NK-92 (cell line): ENCODE measurements around the gene KCND3.

ENCODE experiments used
- DNase-seq: peaks from one replicate; lab custom pipeline; 2025; ENCODE audit not compliant: unreplicated experiment; lab: John Stamatoyannopoulos, UW

KCND3 gene

DNA sequence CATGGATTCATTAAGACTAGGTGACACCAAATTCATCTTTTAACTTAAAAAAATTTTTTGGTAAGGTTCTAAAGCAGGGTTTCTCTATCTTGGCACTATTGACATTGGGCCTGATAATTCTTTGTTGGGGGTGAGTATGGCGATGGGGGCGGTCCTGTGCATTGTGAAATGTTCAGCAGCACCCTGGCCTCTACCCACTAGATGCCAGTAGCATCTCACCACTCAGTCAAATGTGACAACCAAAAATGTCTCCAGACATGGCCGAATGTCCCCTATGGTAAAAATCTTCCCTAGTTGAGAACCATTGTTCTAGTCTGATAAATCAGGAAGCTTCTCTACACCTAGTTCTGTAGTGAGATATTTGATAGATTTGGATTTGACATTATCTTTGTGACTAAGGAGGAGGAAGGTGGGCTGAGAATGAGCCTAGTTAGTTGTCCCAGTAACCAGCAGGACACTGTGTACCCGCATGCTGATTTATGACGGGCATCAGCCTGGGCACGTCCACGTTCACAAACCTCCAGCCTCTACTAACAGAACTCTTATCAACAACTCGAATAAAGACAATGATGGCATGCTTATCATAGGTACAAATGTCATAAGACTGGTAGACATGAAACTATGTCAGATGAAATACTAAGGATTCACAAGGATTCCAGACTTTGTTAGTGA lies 104.6 kb downstream of the KCND3 start:
- no peak for DNase-seq

DNA sequence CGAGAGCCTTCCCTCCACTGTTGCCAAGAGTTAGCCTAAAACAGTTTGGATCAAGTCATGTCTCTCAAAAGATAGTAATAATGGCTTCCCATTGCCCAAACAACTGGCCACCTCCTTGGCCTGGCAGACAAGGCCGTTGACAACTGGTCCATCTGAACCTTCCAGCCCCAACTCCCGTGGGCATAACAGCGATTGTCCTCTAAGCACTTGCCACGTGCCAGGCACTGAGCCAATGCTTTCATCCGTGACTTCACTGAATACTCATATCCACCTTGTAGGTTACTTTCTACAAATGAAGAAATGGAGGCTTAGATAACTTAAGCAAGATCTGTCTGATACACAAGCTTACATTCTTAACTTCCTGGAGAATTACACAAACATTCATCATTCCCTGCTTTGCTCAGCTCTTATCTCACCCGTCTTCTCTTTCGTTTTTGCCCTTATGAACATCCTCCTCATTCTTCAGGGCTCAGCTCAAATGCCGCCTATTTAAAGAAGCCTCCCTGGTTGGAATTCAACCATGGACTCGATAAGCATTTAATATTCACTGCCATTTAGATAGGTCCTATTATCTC lies 106.4 kb downstream of the KCND3 start:
- no peak for DNase-seq

DNA sequence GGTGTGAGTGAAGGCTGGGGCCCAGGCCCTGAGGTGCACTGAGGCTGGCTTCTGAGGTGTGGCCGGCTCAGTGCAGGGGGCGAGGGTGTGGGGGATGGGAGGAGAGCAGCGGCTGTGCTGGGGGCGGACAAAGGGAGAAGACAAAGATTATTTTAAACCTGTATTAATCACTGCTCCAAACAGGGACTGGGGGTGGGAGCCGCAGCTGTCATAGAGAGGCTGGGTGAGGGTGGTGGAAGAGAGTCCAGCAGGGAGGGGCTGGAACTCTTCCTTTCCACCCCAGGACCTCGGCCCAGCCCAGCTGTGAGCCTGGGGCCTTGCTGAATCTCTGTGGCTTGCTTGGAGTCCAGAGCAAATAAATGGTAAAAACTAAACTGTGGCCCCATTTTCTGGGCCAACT lies 106.9 kb downstream of the KCND3 start:
- DNase-seq: no peak

DNA sequence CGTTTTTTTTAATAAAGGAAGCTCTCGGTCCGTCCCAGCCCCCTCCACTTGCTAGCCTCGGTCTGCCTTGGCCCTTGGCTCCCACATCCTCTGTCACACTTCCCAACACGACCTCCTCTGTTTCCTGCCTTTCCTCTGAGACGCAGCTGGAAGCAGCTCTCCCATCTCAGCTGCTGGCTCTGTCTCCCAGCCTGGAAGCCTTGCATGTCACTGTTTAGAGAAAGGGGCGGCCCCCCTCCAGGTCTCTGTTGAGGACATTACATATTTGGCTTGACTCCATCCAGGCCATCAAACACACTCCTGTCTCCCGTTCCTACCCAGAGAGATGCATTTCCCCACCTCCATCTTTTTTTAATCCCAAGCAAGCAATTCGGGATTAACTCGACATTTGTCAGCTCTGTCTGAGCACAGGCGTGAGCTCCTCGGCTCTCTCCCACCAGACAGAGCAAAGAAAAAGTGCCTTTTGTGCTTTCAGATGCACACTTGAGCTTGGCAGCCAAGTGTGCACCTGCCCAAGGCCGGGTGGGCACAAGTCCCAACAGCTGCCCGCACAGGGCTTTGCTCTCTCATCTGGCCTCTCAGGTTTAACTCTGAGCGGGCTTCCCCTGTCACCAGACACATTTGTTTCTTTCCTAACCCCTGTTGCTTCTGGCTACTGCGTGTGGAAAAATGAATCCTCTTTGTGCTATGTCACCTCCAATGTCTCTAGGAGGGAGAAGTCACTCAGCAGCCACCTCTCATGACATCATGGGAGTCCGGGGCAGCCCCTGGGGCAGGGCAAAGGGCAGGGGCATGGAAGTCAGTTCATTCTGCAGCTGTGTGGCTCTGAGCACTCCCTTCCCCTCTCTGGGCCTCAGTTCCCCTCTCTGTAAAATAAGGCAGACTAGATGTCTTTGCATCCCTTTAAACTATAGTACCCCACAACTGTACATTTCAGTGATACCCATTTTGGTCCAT lies 108.3 kb downstream of the KCND3 start:
- DNase-seq: no peak

DNA sequence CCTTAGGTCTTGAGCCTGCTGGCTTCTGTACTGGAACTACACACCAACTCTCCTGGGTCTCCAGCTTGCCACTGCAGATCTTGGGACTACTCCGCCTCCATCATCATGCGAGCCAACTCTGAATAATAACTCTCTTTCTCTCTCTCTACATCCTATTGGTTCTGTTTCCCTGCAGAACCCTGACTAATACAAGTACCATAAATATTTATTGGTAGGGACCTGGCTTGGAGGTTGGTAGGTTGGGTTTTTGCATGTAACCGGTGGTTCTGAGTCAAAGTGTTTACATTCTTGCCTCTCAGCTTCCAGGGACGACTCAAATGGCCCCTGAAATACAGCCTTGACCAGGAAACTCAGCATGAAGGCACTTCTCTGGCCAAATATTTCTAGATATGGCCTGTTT lies 110.4 kb downstream of the KCND3 start:
- no peak for DNase-seq

DNA sequence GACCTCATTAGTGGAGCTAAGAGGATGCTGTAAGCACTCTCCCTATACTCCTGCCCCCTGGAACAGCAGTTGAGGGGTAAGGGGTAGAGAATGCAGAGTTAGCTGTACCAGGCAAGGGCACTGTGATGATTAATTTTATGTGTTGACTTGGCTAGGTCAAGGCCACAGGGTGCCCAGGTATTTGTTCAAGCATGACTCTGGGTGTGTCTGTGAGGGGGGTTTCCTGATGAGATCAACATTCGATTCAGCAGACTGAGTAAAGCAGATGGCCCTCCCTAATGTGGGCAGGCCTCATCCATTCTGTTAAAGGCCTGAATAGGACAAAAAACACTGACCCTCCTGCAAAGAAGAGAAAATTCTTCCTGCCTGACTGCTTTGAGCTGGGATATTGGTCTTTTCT lies 110.8 kb downstream of the KCND3 start:
- DNase-seq: no peak

DNA sequence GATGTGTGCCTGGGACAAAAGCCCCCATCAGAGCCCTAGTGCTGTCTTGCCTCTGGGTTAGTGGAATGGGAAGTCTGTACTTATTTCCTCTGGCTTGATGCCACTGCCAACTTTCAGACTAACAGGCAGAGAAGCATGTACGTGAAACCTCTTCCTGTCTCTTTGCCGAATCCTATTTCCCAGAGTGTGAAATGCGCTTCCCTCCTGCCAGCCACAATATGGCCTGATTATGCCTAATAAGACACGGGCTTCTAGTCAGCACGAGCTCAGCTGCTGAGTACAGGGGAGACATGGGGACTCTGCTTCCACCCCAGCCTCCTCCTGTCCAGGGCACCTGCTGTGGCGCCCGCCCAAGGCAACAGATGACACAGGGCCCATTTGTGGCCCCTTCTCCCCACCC lies 111.4 kb downstream of the KCND3 start:
- DNase-seq: no peak

DNA sequence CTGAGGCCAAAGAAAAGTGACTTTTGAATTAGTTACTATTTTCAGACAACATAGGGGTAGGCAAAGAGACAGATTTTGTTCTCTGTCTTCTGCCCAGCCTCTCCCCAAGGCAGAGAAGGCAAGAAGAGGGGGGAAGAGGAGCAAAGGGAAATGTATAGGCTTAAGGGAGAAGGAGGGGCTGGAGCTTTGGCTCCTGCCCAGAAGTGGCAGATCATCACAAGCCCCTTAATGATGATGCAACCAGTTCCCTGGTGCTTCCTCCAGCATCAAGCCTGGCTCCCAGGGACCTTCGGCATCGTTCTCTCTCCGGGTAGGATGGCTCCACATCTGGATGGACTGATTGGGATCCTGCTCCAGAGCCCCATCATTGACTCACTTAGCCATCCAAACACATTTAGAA lies 112.8 kb downstream of the KCND3 start:
- no peak for DNase-seq

DNA sequence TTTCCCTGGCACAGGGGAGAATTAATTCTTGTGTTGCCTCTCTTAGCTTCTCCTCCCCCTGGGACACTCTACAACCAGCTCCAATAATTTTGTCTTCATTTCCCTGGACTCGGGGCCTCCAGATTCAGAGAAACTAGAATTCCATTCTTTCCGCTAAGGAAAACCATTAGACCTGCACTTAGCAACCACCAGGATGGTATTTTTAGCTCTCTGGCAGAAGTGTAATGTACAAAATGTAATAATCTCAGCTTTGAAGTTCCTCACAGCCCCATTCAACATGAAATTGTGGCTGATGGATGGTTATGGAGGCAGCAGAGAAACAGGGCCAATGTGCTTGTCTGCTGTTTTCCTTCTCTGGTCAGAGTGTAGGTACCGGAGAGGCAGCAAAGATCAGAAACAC lies 113.8 kb downstream of the KCND3 start:
- DNase-seq: no peak

DNA sequence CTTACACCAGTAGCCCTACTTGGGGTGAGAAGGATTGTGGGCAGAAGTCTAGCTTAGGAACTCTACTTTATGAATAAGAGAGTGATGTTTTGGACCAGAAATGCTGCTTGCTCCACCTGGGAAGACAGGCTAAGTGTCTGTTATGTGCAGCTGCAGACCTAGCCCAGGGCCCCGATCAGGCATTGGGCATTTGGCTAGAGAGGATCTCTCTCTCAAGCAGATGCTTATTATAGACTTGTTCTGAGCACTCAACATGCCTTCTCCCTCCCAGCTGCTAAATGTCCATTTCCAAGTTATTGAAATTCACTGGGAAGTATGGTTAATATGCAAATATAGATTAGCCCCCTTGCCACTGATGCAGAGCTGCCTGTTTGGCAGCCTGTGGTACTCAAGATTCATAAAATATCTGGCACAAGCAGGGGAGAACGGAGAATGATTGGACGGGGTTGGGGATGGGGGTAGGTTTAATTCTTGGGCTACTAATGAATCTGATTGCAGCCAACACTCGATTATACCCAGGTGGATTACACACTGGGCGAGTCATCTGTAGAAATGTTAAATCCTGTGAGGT lies 115.9 kb downstream of the KCND3 start:
- DNase-seq: no peak

DNA sequence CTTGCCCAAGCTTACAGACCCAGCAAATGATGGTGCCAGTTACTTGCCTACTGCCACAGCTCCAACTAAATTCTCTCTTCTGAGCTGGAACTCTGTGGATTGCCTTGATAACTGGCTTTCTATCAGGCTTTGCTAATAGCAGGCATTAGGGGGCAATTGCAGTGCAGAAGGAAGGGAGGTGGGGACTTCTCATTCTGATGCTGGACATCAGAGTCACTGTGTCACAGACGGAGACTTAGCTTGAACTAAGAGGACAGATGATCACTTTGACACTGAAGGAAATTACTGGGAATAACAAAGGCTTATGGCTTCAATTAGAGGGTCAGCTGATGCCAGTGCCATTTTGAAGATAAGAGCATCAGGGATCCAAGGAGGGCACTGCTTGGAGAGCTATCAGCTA lies 119.3 kb downstream of the KCND3 start:
- no peak for DNase-seq

DNA sequence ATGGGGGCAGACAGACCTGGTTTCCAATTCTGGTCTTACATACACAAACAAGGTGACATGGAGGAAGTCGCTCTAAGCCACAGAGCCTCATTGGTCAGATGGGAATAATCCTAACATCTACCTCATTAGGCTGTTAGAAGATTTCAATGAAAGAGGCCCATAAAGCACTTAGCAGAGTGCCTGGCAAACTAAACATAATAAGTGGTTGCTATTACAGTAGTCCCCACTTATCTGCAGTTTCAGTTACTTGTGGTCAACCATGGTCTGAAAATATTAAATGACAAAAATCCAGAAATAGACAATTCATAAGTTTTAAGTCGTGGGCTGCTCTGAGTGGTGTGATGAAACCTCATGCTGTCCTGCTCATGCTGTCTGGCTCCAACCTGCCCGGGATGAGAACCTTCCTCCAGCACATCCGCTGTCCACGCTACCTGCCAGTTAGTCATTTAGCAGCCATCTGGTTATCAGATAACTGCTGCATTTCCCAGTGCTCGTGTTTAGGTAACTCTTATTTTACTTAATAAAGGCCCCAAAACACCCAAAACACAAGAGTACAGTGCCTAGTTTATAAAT lies 121.5 kb downstream of the KCND3 start:
- DNase-seq: no peak

DNA sequence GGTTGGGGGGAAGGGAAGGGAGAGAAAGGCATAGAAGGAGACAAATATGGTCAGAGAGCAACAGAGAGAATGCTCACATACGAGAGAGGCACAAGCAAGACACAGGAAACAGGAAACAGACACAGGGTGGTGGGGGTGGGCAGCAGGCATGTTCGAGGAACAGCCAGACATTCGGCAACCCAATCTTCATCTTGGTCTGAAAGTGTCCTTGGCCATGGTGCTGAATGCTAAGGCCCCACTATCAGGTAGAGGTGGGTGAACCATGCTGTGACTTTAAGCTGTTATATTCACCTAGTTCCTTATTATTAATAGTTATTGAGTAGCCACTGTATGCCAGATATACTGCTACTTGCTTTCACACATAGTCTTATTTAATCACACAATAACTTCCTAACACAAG lies 124.6 kb downstream of the KCND3 start:
- no peak for DNase-seq

DNA sequence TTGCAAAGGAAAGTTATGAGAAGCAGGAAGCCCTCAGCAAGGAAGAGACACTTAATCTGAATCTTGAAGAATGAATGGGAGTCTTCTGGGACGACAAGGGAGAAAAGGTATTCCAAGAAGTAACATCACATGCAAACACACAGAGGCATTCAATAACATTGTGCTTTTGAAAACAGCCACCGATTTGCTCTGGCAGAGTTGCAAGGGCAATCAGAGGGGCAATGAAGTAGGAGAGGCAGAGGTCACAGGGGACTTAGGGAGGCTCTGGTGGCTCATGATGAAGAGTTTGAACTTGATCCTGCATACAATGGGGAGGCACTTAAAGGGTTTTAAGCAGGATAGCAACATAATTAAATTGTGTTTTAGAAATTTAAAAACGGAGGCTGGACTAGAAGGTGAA lies 126.1 kb downstream of the KCND3 start:
- no peak for DNase-seq

DNA sequence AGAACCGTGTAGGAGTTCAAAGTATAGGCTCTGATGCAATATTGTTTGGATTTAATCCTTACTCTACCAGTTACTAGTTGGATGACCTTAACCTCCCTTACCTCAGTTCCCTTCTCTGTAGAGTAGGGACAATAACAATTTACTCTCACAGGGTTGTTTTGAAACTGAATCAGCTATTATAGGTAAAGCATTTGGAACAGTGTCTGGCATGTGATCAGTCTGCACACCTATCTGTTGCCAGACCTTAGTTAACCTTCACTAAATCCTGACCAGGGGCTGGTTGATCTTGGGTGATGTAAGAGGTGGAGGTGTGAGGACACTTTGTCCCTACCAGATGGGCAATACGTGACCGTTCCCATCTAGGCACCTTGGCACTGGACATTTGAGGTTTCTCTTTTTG lies 126.9 kb downstream of the KCND3 start:
- DNase-seq: no peak

DNA sequence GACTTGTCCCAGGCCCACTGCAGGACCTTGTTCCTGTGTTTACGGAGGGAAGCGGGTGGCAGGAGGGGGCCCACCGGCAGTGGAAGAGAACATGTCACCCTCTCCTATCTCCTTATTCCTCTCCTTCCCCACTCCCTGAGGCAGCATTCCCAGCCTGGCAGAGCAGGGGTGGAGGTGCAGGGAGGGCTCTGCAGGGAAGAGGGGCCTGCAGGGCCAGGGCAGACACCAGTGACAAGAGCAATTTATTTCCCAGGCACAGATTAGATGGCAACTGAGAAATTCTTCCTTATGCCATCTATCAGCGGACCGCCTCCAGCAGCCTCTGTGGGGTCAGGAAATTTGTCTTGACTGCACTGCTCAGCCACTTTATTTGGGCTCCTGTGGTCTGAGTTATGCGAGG lies 127.9 kb downstream of the KCND3 start:
- DNase-seq: no peak

DNA sequence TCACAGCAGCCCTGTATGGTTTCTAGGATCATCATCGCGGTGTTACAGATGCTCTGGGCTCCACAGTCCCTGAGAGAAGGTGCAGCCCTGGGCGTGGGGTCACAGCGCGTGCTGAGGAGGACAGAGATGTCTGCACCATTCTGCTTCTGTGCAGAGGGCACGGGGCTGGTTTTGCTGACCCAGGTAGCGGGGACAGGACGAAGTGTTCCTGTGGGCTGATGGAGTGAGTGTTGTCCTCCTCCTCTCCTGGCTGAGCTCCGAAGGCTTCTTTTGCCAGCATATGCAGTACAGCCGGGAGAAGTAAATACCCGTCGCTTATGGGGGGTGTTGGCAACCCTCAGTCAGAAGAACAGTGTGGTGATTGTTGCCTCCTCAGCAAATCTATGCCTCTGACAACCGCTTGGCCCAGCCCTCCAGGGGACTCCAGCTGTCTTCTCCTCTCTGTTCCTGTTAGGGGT lies 132.2 kb downstream of the KCND3 start:
- DNase-seq: no peak

DNA sequence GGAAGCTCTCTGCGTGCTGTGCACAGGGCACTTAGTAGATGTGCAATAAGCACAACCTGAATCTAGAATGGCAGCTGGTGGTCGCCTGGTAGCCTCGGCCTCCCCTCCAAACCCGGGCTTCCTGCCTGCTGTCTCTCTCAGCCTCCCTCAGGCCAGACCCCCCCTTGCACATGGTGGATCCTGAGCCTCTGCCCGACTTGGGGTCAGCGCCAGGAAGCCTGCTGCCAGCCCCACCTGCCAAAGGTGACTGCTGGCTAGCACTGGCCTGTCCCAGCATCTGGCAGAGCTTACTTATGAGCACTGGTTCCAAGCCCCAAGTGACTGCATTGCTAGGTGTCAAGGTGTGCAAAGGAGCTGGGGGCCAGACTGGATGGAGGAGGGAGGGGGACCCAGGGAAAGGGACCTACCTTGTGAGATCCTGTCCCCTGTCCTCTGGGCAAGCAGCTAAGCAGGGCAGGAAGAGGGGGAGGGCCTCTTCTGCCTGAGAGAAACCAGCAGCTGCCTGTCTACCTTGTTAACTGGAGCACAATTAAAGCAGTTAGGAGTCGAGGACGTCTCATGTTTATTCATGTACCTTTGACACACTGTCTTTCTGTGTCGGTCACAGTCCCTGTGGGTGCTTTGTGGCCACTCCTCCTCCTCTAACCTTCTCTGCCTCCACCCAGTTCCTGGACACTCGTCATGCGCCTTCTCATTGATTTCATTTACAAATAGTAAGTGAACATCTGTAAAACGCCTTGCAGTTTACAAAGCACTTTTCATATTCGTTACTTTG lies 132.9 kb downstream of the KCND3 start:
- DNase-seq: no peak

DNA sequence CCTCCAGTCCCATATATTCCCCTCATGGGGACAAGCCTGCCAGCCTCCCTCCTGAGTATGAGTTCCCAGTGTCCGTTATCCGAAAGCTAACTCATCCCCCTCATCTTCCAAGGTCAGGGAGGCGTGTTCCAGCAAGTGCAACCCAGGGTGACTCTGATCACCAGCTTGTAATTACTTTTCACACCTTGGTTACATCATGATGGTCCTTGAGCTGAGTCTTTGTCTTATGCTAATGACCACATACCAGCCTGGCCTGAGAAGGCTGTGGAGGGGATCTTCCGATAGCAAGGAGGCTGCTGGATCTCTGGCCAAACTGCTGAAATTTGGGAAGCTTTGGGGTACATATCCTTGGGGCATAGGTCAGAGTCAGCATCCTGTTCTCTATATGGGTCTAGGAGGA lies 134.2 kb downstream of the KCND3 start:
- no peak for DNase-seq

DNA sequence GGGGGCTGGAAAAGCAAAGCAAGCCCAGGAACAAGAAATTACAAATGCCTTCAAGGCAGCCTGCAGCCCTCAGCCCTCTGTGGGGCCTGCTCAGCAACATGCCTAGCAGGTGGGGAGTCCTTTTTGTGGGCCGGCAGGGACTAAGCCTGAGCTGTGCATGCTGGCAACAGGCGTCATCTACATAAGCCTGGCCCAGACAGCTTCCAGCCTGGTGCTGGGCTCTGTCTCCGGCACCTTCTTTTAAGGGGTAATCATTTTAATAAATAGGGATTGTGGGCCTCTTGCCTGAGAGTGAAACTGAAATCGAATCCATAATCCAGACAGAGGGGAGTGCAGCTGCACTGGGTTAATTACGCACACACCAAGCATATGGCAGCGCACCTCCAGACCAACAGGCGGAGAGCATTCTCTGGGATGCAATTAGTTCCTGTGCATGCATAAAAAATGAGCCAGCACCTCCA lies 137.2 kb downstream of the KCND3 start:
- DNase-seq: no peak

DNA sequence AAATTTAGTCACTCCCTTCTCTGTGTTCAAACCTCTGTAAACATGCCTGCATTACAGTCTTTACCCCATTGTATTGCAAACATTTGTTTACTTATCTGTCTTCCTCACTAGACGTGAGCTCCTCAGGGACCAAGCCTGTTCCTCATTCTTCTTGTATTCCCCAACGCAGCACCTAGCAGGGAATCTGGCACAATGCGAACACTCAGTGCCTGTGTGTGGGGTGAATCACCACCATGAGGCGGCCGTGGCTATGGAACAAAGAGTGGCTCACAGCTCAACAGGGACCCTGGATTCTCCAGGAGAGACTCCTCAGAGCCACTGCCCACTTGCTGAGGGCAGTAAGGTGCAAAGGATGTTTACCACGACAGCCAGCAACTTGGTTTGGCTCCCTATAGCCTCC lies 137.9 kb downstream of the KCND3 start:
- DNase-seq: no peak
